Natural killer cell (primary cell): Measurements from ENCODE around the gene SNRK. TPM values are rescaled to one million over a fixed set of nuclear protein-coding genes. Genes with fewer than 3 reads are reported as not detected.

Experiments
- ATAC-seq, 3 donors: fragments of 150-1000 bp in 2 of 3; fragments of 200-7000 bp in 1 of 3; cut with Tn5 transposase; 1 replicate in 1 of 3; 2 replicates in 2 of 3; pipeline ENCODE4 v1.10.0; 2021; ENCODE audit warnings: mild to moderate bottlenecking in 2 of 3, moderate library complexity in 2 of 3
- DNase-seq, 2 donors: peaks; one replicate each; pipeline versions ENCODE4 v3.0.0 to v3.0.0-alpha.2; 2013 to 2021; ENCODE audit warnings: mixed read lengths in 1 of 2
- H3K27ac ChIP-seq: one replicate; pipeline ENCODE4 v1.5.1; 2013; ENCODE audit warnings: mild to moderate bottlenecking, low read length
- H3K27me3 ChIP-seq: one replicate; pipeline ENCODE4 v1.6.1; 2013; ENCODE audit warnings: low read length; ENCODE audit not compliant: control insufficient read depth, insufficient read depth
- H3K36me3 ChIP-seq: one replicate; pipeline ENCODE4 v1.6.1; 2013; ENCODE audit warnings: low read length; ENCODE audit not compliant: control insufficient read depth, insufficient read depth
- H3K4me1 ChIP-seq: one replicate; pipeline ENCODE4 v1.6.1; 2013; ENCODE audit warnings: low read length; ENCODE audit not compliant: control insufficient read depth, insufficient read depth
- H3K4me3 ChIP-seq: one replicate; pipeline ENCODE4 v1.5.1; 2013; ENCODE audit warnings: low read length
- H3K9me3 ChIP-seq: one replicate; pipeline ENCODE4 v1.6.1; 2013; ENCODE audit warnings: low read length; ENCODE audit not compliant: control insufficient read depth, insufficient read depth
- H3K27ac Mint-ChIP-seq, 2 donors: one replicate each; pipeline ENCODE4 v1.8.0; 2022; ENCODE audit warnings: mild to moderate bottlenecking in 2 of 2, mixed read lengths in 2 of 2, moderate library complexity in 1 of 2
- H3K27me3 Mint-ChIP-seq, 2 donors: one replicate each; pipeline ENCODE4 v1.8.0; 2022; ENCODE audit warnings: low read depth in 2 of 2, mixed read lengths in 2 of 2
- H3K36me3 Mint-ChIP-seq: one replicate; pipeline ENCODE4 v1.8.0; 2022; ENCODE audit warnings: mixed read lengths
- H3K4me1 Mint-ChIP-seq, 2 donors: one replicate each; pipeline ENCODE4 v1.8.0; 2022; ENCODE audit warnings: mixed read lengths in 2 of 2
- H3K4me3 Mint-ChIP-seq: one replicate; pipeline ENCODE4 v1.8.0; 2022; ENCODE audit warnings: mild to moderate bottlenecking, moderate library complexity, mixed read lengths
- H3K9me3 Mint-ChIP-seq, 2 donors: one replicate each; pipeline ENCODE4 v1.8.0; 2022; ENCODE audit warnings: mixed read lengths in 2 of 2
- CTCF ChIP-seq: fragments of 200-600 bp; IDR thresholded peaks from one replicate; pipeline ENCODE4 v1.8.0; 2022; ENCODE audit warnings: antibody characterized with exemption
- WGBS: methylation state at CpG from one replicate; pipeline ENCODE4 v1.1.7; 2013; ENCODE audit warnings: missing lambda C conversion rate; ENCODE audit not compliant: insufficient coverage; 5-methylcytosine and 5-hydroxymethylcytosine counted together
- intact Hi-C: fragments of 100-400 bp; cut with micrococcal nuclease; formaldehyde crosslinking; loops from one replicate; pipeline ENCODE4 v1.14.2; 2022
- total RNA-seq, 4 donors: library from RNA; stranded (reverse); fragments of 120-200 nt in 1 of 4; gene quantifications; one replicate each; pipeline versions ENCODE4 v1.2.3 to v1.2.4, GENCODE V29; 2013 to 2022

SNRK gene
- total RNA-seq, 3 donors from 2014 or later (not counting 1 experiment from before 2014, with no cell fraction given): 177 to 209 (median 186) TPM

- Histone ChIP-seq H3K36me3 (peaks cover 69% of the 10 kb centered on the region), H3K9me3 (no peaks in the 10 kb centered on the region), H3K27ac (no peak overlapping the region), H3K4me1 (peaks cover 11% of the 10 kb centered on the region), H3K27me3 (no peaks in the 10 kb centered on the region), H3K4me3 (no peak overlapping the region)
- intact Hi-C loops: no loop called here
- Mint-ChIP-seq H3K4me1 (peaks cover 66 to 75% of the 10 kb centered on the region in 2 donors), H3K27ac (peak overlapping the region; percentile 72 to 82), H3K4me3 (peak overlapping the region; percentile 13), H3K36me3 (peaks cover 30% of the 10 kb centered on the region), H3K27me3 (no peaks in the 10 kb centered on the region), H3K9me3 (no peaks in the 10 kb centered on the region)
- no peak for TF ChIP-seq CTCF
- no peak for DNase-seq
- peak in 1 of 3 donors; percentile 44 for ATAC-seq
- 94% methylated on average over 8 of the region's 12 CpGs for WGBS
Observed at GRCh38 chr3:43309372-43310305, 23.3 kb downstream of the SNRK start.

- H3K36me3 Mint-ChIP-seq: peaks cover 12% of the 10 kb centered on the region
- H3K27ac Mint-ChIP-seq: peak overlapping the region; percentile 84 to 87
- no peaks in the 10 kb centered on the region for H3K27me3 ChIP-seq
- H3K4me1 Mint-ChIP-seq: peaks cover 72 to 77% of the 10 kb centered on the region in 2 donors
- DNase-seq: no peak
- H3K27me3 Mint-ChIP-seq: no peaks in the 10 kb centered on the region
- WGBS: 78% methylated on average over 4 of the region's 4 CpGs
- H3K4me3 ChIP-seq: no peak overlapping the region
- no peak for ATAC-seq
- H3K9me3 ChIP-seq: no peaks in the 10 kb centered on the region
- no peaks in the 10 kb centered on the region for H3K9me3 Mint-ChIP-seq
- peaks cover 33% of the 10 kb centered on the region for H3K36me3 ChIP-seq
- peak overlapping the region; percentile 13 for H3K4me3 Mint-ChIP-seq
- intact Hi-C loops: no loop called here
- H3K27ac ChIP-seq: no peak overlapping the region
- no peak for TF ChIP-seq CTCF
- peaks cover 26% of the 10 kb centered on the region for H3K4me1 ChIP-seq
Observed at GRCh38 chr3:43316783-43317460, 30.6 kb downstream of the SNRK start.

GRCh38 chr3:43317461-43318316, 31.3 kb downstream of the SNRK start:
- no peaks in the 10 kb centered on the region for H3K9me3 ChIP-seq
- Mint-ChIP-seq H3K4me1 (peaks cover 73 to 75% of the 10 kb centered on the region in 2 donors), H3K27ac (peak overlapping the region; percentile 84 to 87), H3K4me3 (peak overlapping the region; percentile 11), H3K9me3 (no peaks in the 10 kb centered on the region), H3K36me3 (peaks cover 8% of the 10 kb centered on the region), H3K27me3 (no peaks in the 10 kb centered on the region)
- 78% methylated on average over 7 of the region's 8 CpGs for WGBS
- H3K36me3 ChIP-seq: peaks cover 26% of the 10 kb centered on the region
- H3K27ac ChIP-seq: no peak overlapping the region
- no peak for DNase-seq
- ATAC-seq: peak in 1 of 3 donors; percentile 20
- no peak for TF ChIP-seq CTCF
- H3K4me3 ChIP-seq: no peak overlapping the region
- H3K27me3 ChIP-seq: no peaks in the 10 kb centered on the region
- H3K4me1 ChIP-seq: peaks cover 26% of the 10 kb centered on the region
- intact Hi-C loops: no loop called here
